IMR-90 (cell line): ENCODE measurements around the gene DLK2. TPM values are rescaled to one million over a fixed set of nuclear protein-coding genes. Genes with fewer than 3 reads are reported as not detected.
"Not testable (repeated sequence)": the region's sequence is repeated elsewhere in the genome, so short reads cannot be mapped to it uniquely, and the experiment has no call there.

Experiments
- ATAC-seq: fragments of 200-7000 bp; cut with Tn5 transposase; 2 replicates; pipeline ENCODE4 v1.9.1; 2020; ENCODE audit warnings: low read depth, mild to moderate bottlenecking, moderate library complexity
- BruUV-seq: library from RNA; stranded (reverse); fragments of 400-500 nt; replicated peaks from 2 replicates; lab custom pipeline; 2021; lab: Mats Ljungman, UMichigan
- CTCF ChIA-PET: fragments of 300-600 bp; formaldehyde crosslinking; extraction: SDS; loops from one replicate; lab custom pipeline; 2021; ENCODE audit warnings: antibody characterized with exemption; lab: Yijun Ruan, JAX
- POLR2A ChIA-PET: fragments of 300-600 bp; sonication (Branson Sonifier 250); formaldehyde crosslinking; loops from one replicate; lab custom pipeline; 2022; ENCODE audit warnings: antibody characterized with exemption; ENCODE audit not compliant: unreplicated experiment; lab: Charles Lee
- DNase-seq: peaks from one replicate; pipeline ENCODE4 v3.0.0; 2013
- H2AFZ ChIP-seq: replicated peaks from 2 replicates; pipeline ENCODE3; 2013; ENCODE audit warnings: low read length, mild to moderate bottlenecking; ENCODE audit not compliant: poor library complexity
- H2AK5ac ChIP-seq: 2 replicates; pipeline ENCODE4 v1.6.1; 2013; ENCODE audit warnings: low read depth, low read length, inconsistent platforms
- H2AK9ac ChIP-seq: replicated peaks from 2 replicates; pipeline ENCODE3; 2013; ENCODE audit warnings: mild to moderate bottlenecking, low read depth, low read length, moderate library complexity; ENCODE audit not compliant: poor library complexity
- H2BK120ac ChIP-seq: 2 replicates; pipeline ENCODE4 v1.6.1; 2013; ENCODE audit warnings: low read depth, low read length, inconsistent platforms
- H2BK15ac ChIP-seq: 3 replicates; pipeline ENCODE4 v1.6.1; 2013; ENCODE audit warnings: low read depth, low read length, inconsistent platforms
- H2BK20ac ChIP-seq: 2 replicates; pipeline ENCODE4 v1.6.1; 2013; ENCODE audit warnings: low read depth, mild to moderate bottlenecking, inconsistent platforms, low read length, moderate library complexity
- H2BK5ac ChIP-seq: 2 replicates; pipeline ENCODE4 v1.6.1; 2013; ENCODE audit warnings: mild to moderate bottlenecking, low read depth, low read length, inconsistent platforms; ENCODE audit not compliant: poor library complexity, severe bottlenecking
- H3K14ac ChIP-seq: replicated peaks from 2 replicates; pipeline ENCODE4 v1.6.1; 2013; ENCODE audit warnings: low read depth, low read length, inconsistent platforms
- H3K18ac ChIP-seq: 2 replicates; pipeline ENCODE4 v1.6.1; 2013; ENCODE audit warnings: low read depth, low read length, control low read depth
- H3K23ac ChIP-seq: 2 replicates; pipeline ENCODE4 v1.6.1; 2013; ENCODE audit warnings: low read depth, low read length, inconsistent platforms
- H3K27ac ChIP-seq: 2 replicates; pipeline ENCODE4 v1.5.1; 2013; ENCODE audit warnings: mild to moderate bottlenecking, control low read depth, low read length; ENCODE audit not compliant: insufficient read depth
- H3K27me3 ChIP-seq: 2 replicates; pipeline ENCODE4 v1.6.1; 2013; ENCODE audit warnings: low read length; ENCODE audit not compliant: control insufficient read depth, insufficient read depth
- H3K36me3 ChIP-seq: 2 replicates; pipeline ENCODE4 v1.6.1; 2013; ENCODE audit warnings: low read length, mixed read lengths; ENCODE audit not compliant: control insufficient read depth, insufficient read depth
- H3K4ac ChIP-seq: 2 replicates; pipeline ENCODE4 v1.6.1; 2013; ENCODE audit warnings: low read depth, low read length, inconsistent platforms
- H3K4me1 ChIP-seq: 2 replicates; pipeline ENCODE4 v1.6.1; 2013; ENCODE audit warnings: low read length, mixed read lengths; ENCODE audit not compliant: control insufficient read depth, insufficient read depth
- H3K4me2 ChIP-seq: 2 replicates; pipeline ENCODE4 v1.6.1; 2013; ENCODE audit warnings: low read depth, mild to moderate bottlenecking, control low read depth, low read length, moderate library complexity
- H3K4me3 ChIP-seq: 2 replicates; pipeline ENCODE4 v1.5.1; 2013; ENCODE audit warnings: low read depth, mild to moderate bottlenecking, control low read depth, low read length, moderate library complexity; ENCODE audit not compliant: insufficient read depth
- H3K56ac ChIP-seq: 2 replicates; pipeline ENCODE4 v1.6.1; 2013; ENCODE audit warnings: low read length, inconsistent platforms; ENCODE audit not compliant: insufficient read depth; ENCODE audit errors: extremely low read depth
- H3K79me1 ChIP-seq, 2 experiments: 2 replicates each; pipeline ENCODE4 v1.6.1; 2013; ENCODE audit warnings: low read length in 2 of 2, inconsistent platforms in 1 of 2, low read depth in 1 of 2
- H3K9ac ChIP-seq: 2 replicates; pipeline ENCODE4 v1.6.1; 2013; ENCODE audit warnings: low read depth, low read length, control low read depth
- H3K9me1 ChIP-seq: 2 replicates; pipeline ENCODE4 v1.6.1; 2013; ENCODE audit warnings: low read length, inconsistent platforms; ENCODE audit not compliant: insufficient read depth
- H3K9me3 ChIP-seq: 2 replicates; pipeline ENCODE4 v1.6.1; 2013; ENCODE audit warnings: low read length; ENCODE audit not compliant: control insufficient read depth, insufficient read depth
- H4K20me1 ChIP-seq: 2 replicates; pipeline ENCODE4 v1.6.1; 2013; ENCODE audit warnings: low read length, inconsistent platforms; ENCODE audit not compliant: insufficient read depth
- H4K5ac ChIP-seq: 2 replicates; pipeline ENCODE4 v1.6.1; 2013; ENCODE audit warnings: mild to moderate bottlenecking, low read depth, low read length, control low read depth
- H4K8ac ChIP-seq, 2 experiments: 2 replicates each; pipeline ENCODE4 v1.6.1; 2013; ENCODE audit warnings: low read depth in 2 of 2, low read length in 2 of 2, control low read depth in 1 of 2, inconsistent platforms in 1 of 2
- H4K91ac ChIP-seq: 2 replicates; pipeline ENCODE4 v1.6.1; 2013; ENCODE audit warnings: low read depth, low read length, inconsistent platforms; ENCODE audit not compliant: insufficient read depth
- FOS ChIP-seq: fragments of 150-350 bp; IDR thresholded peaks from 2 replicates; pipeline ENCODE4 v1.6.1; 2016; ENCODE audit warnings: low read depth, low read length
- WGBS, 2 experiments: methylation state at CpG; one replicate each; pipeline versions ENCODE4 v1.1.5 to v1.1.7; 2013; ENCODE audit warnings: missing lambda C conversion rate in 2 of 2; ENCODE audit not compliant: insufficient read length in 1 of 2; ENCODE audit errors: extremely low coverage in 2 of 2; 5-methylcytosine and 5-hydroxymethylcytosine counted together
- dilution Hi-C: fragments of 300-500 bp; cut with HindIII; formaldehyde crosslinking; loops from one replicate; pipeline ENCODE4 v1.14.3; 2018; ENCODE audit warnings: low sequenced_read_pairs; ENCODE audit not compliant: unreplicated experiment
- in situ Hi-C: fragments of 300-500 bp; cut with MboI; formaldehyde crosslinking; loops from 3 replicates; pipeline ENCODE4 v1.14.3; 2019; ENCODE audit warnings: low sequenced_read_pairs, inconsistent platforms, mixed read lengths
- intact Hi-C: fragments of 100-400 bp; cut with micrococcal nuclease; formaldehyde crosslinking; loops from 2 replicates; pipeline ENCODE4 v1.10.0; 2022
- polyA plus RNA-seq, 3 experiments: library from polyadenylated mRNA; depleted of rRNA; stranded (reverse); fragments of >200 nt; gene quantifications; 2 replicates each; pipeline ENCODE4 v1.2.3, GENCODE V29; 2012; ENCODE audit warnings: low replicate concordance in 1 of 3
- total RNA-seq: library from RNA; depleted of rRNA; stranded (reverse); fragments of >200 nt; gene quantifications from 2 replicates; pipeline ENCODE4 v1.2.3, GENCODE V29; 2012

The DLK2 gene
- total and polyA plus RNA-seq, 2 of the 4 experiments (the other 2 are of a cell fraction) = 0.90 to 2.8 TPM

DNA sequence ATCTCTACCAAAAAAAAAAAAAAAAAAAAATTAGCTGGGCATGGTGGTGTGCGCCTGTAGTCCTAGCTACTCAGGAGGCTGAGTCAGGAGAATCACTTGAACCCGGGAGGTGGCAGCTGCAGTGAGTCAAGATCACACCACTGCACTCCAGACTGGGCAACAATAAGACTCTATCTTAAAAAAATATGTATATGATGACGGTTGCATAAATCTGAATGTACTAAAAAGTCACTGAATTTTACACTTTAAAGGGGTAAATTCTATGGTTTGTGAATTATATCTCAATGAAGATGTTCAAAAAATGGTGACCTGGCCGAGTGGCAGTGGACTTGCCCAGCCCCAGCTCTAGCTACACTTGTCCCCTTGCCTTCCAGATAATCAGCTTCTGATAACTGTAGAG lies 38.4 kb downstream of the DLK2 start:
- no peak overlapping the region for H3K4ac ChIP-seq
- CTCF ChIA-PET = interaction anchor here (0.7 kb wide), 1 partner anchor 520 kb away, joined by 3 read pairs; no protein-coding TSS in a partner anchor
- ATAC-seq = no peak

DNA sequence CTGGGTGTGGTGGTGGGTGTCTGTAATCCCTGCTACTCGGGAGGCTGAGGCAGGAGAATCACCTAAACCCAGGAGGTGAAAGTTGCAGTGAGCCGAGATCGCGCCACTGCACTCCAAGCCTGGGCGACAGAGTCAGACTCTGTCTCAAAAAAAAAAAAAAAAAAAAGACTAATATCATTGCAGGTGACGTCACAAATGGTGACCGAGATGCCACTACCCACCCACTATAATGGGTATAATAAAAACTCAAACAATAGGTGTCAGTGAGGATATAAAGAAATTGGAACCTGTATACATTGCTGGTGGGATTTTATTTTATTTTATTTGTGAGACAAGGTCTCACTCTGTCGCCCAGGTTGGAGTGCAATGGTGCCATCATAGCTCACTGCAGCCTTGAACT lies 40.1 kb downstream of the DLK2 start:
- H3K18ac ChIP-seq, H3K4me2 ChIP-seq, H4K5ac ChIP-seq, H2BK5ac ChIP-seq, H3K4me3 ChIP-seq, ATAC-seq, H2AK5ac ChIP-seq, H3K9ac ChIP-seq, H4K20me1 ChIP-seq, H4K91ac ChIP-seq, H3K27ac ChIP-seq, H2AFZ ChIP-seq, H2BK120ac ChIP-seq, intact Hi-C loops, H3K9me3 ChIP-seq, H3K9me1 ChIP-seq, CTCF ChIA-PET, H2AK9ac ChIP-seq, H2BK20ac ChIP-seq, H3K23ac ChIP-seq, H2BK15ac ChIP-seq, POLR2A ChIA-PET, H3K4me1 ChIP-seq, H3K56ac ChIP-seq, dilution Hi-C loops, H3K14ac ChIP-seq, H3K4ac ChIP-seq, H4K8ac ChIP-seq, H3K79me1 ChIP-seq, DNase-seq, in situ Hi-C loops, H3K36me3 ChIP-seq, BruUV-seq: not testable (repeated sequence)
- peaks cover 30% of the 10 kb centered on the region for H3K27me3 ChIP-seq
- no CpG with 5 or more reads among the region's 8 CpGs for WGBS, 2 experiments

More for the DNA sequence above, 38.4 kb downstream of the DLK2 start:
- dilution Hi-C loops (no loop called here), intact Hi-C loops (no loop called here), in situ Hi-C loops (no loop called here)
- Histone ChIP-seq H3K27me3 (peaks cover 28% of the 10 kb centered on the region), H2AK5ac (no peak overlapping the region), H4K8ac (no peak overlapping the region), H3K4me2 (no peak overlapping the region), H3K23ac (no peak overlapping the region), H2AFZ (no peak overlapping the region), H4K20me1 (no peaks in the 10 kb centered on the region), H3K27ac (no peak overlapping the region), H3K9me3 (no peaks in the 10 kb centered on the region; the same call in 1 of the 2 replicates), H2BK5ac (no peak overlapping the region), H2BK15ac (no peak overlapping the region), H3K4me1 (no peaks in the 10 kb centered on the region), H2BK120ac (no peak overlapping the region), H4K91ac (no peak overlapping the region), H3K79me1 (no peaks in the 10 kb centered on the region), H2AK9ac (no peak overlapping the region), H3K56ac (no peak overlapping the region), H2BK20ac (no peak overlapping the region), H3K9me1 (no peaks in the 10 kb centered on the region), H3K36me3 (no peaks in the 10 kb centered on the region), H4K5ac (no peak overlapping the region), H3K4me3 (no peak overlapping the region), H3K18ac (no peak overlapping the region), H3K9ac (no peak overlapping the region), H3K14ac (no peak overlapping the region)
- no peak for TF ChIP-seq FOS
- no TSS peak for BruUV-seq
- DNase-seq = no peak
- POLR2A ChIA-PET = interaction anchor here (0.6 kb wide), 1 partner anchor 10 kb away, joined by 11 read pairs; the partner anchor contains the start of gene ABCC10
- no CpG with 5 or more reads among the region's 4 CpGs for WGBS, 2 experiments
